Ascending aorta (tissue), 2 donors: ENCODE results near the gene MAGI1. TPM values are rescaled to one million over a fixed set of nuclear protein-coding genes. Genes with fewer than 3 reads are reported as not detected.
A peak's percentile ranks its signal among the peaks of the same experiment; 100 is the strongest.

Source experiments
- DNase-seq, 2 donors: peaks; one replicate each; pipeline ENCODE4 v3.0.0-alpha.2; 2019; ENCODE audit warnings: low spot score in 2 of 2
- H3K27ac ChIP-seq, 2 donors: fragments of 200-600 bp; sonication (generic); one replicate each; pipeline ENCODE4 v1.5.1; 2016 to 2017; ENCODE audit warnings: mild to moderate bottlenecking in 1 of 2
- H3K27me3 ChIP-seq: fragments of 200-600 bp; sonication (generic); one replicate; pipeline ENCODE4 v1.5.1; 2017
- H3K36me3 ChIP-seq, 2 donors: fragments of 200-600 bp; sonication (generic); one replicate each; pipeline ENCODE4 v1.5.1; 2016
- H3K4me1 ChIP-seq, 2 donors: fragments of 200-600 bp; sonication (generic); one replicate each; pipeline ENCODE4 v1.5.1; 2016 to 2017; ENCODE audit warnings: mild to moderate bottlenecking in 1 of 2
- H3K4me3 ChIP-seq, 2 donors: fragments of 200-600 bp; sonication (generic); one replicate each; pipeline ENCODE4 v1.5.1; 2016 to 2017; ENCODE audit warnings: mild to moderate bottlenecking in 1 of 2
- H3K9me3 ChIP-seq, 2 donors: fragments of 200-600 bp; sonication (generic); one replicate each; pipeline ENCODE4 v1.5.1; 2016
- intact Hi-C: fragments of 100-400 bp; cut with DNase I; formaldehyde crosslinking; loops from one replicate; pipeline ENCODE4 v1.15.1; 2023
- total RNA-seq: library from RNA; depleted of rRNA; stranded (reverse); fragments of >200 nt; gene quantifications from one replicate; pipeline ENCODE4 v1.1.0, GENCODE V29; 2016
- TF ChIP-seq, protein P1 (sequence below), 3 experiments: fragments of 200-600 bp in 2 of 3; fragments of 450-650 bp in 1 of 3; sonication (generic) in 2 of 3; IDR thresholded peaks; one replicate each; pipeline ENCODE4 v1.5.1; 2016 to 2019; ENCODE audit warnings: antibody characterized with exemption in 3 of 3, mild to moderate bottlenecking in 1 of 3, moderate library complexity in 1 of 3

Gene MAGI1
- total RNA-seq, 1 donor from 2014 or later: 28.4 TPM

DNA sequence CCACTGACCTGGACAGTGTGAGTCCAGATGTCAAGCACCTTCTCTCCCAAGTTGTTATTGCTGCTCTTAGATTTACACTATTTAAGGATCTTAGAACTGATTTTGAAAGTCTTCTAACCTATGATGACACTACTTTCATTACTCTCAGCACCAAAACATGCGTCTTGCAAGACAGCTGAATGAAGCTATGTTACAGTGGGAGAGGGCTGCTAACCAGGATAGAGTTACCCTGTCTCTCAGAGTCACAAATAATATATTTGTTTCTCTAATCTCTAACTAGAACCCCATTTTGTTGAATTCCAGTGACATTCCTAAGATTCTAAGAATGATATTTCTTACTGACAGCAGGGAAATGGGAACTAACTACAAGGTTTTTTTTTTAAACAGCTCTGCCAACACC, 455.5 kb downstream of the MAGI1 start:
- intact Hi-C loops: no loop called here
- H3K36me3 ChIP-seq: no peaks in the 10 kb centered on the region
- H3K9me3 ChIP-seq: no peaks in the 10 kb centered on the region
- TF ChIP-seq, protein P1, sequence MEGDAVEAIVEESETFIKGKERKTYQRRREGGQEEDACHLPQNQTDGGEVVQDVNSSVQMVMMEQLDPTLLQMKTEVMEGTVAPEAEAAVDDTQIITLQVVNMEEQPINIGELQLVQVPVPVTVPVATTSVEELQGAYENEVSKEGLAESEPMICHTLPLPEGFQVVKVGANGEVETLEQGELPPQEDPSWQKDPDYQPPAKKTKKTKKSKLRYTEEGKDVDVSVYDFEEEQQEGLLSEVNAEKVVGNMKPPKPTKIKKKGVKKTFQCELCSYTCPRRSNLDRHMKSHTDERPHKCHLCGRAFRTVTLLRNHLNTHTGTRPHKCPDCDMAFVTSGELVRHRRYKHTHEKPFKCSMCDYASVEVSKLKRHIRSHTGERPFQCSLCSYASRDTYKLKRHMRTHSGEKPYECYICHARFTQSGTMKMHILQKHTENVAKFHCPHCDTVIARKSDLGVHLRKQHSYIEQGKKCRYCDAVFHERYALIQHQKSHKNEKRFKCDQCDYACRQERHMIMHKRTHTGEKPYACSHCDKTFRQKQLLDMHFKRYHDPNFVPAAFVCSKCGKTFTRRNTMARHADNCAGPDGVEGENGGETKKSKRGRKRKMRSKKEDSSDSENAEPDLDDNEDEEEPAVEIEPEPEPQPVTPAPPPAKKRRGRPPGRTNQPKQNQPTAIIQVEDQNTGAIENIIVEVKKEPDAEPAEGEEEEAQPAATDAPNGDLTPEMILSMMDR (IDR thresholded peaks at IDR 0.05): no peak
- H3K27ac ChIP-seq: no peak overlapping the region
- peaks cover 4 to 7% of the 10 kb centered on the region in 2 donors for H3K4me1 ChIP-seq
- no peak for DNase-seq
- no peaks in the 10 kb centered on the region for H3K27me3 ChIP-seq
- H3K4me3 ChIP-seq: no peak overlapping the region

DNA sequence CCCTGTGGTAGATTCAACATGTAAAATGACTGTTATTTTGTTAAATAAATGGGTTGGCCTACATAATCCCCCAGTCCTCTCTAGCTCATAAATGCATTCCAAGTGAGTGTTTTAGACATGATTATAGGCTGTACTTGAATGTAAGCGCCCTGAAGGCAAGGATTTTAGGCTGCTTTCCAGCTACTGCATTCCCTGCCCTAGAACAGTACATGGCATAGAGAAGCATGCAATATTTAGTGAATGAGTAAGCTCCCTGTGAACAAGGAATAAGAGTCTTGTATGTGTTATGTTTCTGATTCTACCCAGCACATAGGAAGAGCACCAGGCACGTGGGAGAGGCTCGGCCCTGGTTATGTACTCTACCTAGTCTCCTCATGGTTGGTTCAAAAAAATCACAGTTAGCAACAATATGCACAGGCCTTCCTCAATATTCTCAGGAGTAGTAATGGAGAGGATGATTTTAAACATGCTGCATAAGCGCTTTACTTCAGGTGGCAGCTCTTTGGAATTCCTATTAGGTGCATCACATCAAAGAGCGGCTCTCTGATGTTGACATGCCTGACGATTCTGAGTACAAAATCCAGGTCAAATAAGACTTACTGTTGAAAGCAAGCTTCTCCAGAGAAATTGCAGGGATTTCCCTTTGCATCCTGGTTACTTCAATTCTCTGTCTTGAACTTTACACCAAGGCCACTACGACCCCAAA, 456.6 kb downstream of the MAGI1 start:
- no peaks in the 10 kb centered on the region for H3K9me3 ChIP-seq
- no peak overlapping the region for H3K27ac ChIP-seq
- TF ChIP-seq, protein P1 (IDR thresholded peaks at IDR 0.05): no peak
- DNase-seq: no peak
- H3K4me3 ChIP-seq: no peak overlapping the region
- H3K27me3 ChIP-seq: no peaks in the 10 kb centered on the region
- peaks cover 4 to 7% of the 10 kb centered on the region in 2 donors for H3K4me1 ChIP-seq
- intact Hi-C loops: no loop called here
- no peaks in the 10 kb centered on the region for H3K36me3 ChIP-seq

- DNase-seq: no peak
- Histone ChIP-seq H3K4me1 (peaks cover 6 to 10% of the 10 kb centered on the region in 2 donors), H3K27ac (no peak overlapping the region), H3K4me3 (no peak overlapping the region), H3K9me3 (no peaks in the 10 kb centered on the region), H3K36me3 (no peaks in the 10 kb centered on the region), H3K27me3 (no peaks in the 10 kb centered on the region)
- TF ChIP-seq, protein P1 (IDR thresholded peaks at IDR 0.05): no peak
- intact Hi-C loops: no loop called here
These were observed 457.4 kb downstream of the MAGI1 start for GRCh38 chr3:65581313-65581712.

DNA sequence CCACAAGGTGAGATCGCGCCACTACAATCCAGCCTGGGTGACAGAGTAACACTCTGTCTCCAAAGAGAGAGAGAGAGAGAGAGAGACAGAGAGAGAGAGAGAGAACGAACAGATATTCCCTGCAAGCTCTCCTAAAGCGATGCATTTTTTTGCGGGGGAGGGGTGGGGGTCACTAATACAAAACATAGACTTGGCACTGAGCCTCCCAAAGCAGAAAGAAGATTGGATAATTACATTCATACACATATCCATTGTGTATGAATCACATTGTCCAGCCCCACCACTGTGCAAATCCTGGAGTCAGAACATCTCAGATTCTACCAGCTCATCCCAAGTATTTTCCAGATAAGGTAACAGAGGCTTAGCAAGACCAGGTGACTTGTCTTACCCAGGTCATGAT, 459.9 kb downstream of the MAGI1 start:
- TF ChIP-seq, protein P1 (IDR thresholded peaks at IDR 0.05): no peak
- DNase-seq: no peak
- intact Hi-C loops: no loop called here
- Histone ChIP-seq H3K27ac (no peak overlapping the region), H3K36me3 (no peaks in the 10 kb centered on the region), H3K4me3 (no peak overlapping the region), H3K9me3 (no peaks in the 10 kb centered on the region), H3K27me3 (no peaks in the 10 kb centered on the region), H3K4me1 (peaks cover 6 to 9% of the 10 kb centered on the region in 2 donors)

DNA sequence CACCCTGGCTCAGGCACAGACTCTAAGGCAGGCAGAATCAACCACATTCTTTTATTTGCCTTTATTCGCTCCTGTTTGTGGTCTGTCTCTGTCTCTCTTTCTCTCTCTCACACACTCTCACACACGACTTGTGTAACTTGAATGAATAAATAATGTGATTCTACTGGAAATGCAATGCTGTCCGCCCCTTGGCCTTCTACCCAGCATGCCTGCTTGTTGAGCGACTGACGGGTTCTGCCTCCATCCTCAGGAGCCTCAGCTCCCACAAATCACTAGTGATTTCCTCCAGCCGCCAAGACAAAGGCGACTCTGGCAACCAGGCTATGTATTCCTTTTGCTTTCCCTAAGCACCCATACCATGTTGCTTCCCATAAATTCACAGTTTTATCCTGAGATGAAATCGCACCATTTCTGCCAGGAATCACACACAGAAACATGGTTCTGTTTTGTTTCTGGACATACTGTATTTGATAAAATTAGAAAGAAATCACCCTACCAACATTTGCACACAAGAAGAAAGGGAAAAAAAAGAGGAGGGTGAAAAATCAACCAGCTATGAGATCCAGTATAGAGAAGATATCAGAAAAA, 460.8 kb downstream of the MAGI1 start:
- peak overlapping the region in 1 of 2 donors; percentile 11 for H3K4me3 ChIP-seq
- TF ChIP-seq, protein P1 (IDR thresholded peaks at IDR 0.05): no peak
- intact Hi-C loops: no loop called here
- peaks cover 3 to 5% of the 10 kb centered on the region in 2 donors for H3K4me1 ChIP-seq
- no peaks in the 10 kb centered on the region for H3K36me3 ChIP-seq
- no peaks in the 10 kb centered on the region for H3K27me3 ChIP-seq
- DNase-seq: no peak
- peak overlapping the region; percentile 23 to 42 for H3K27ac ChIP-seq
- H3K9me3 ChIP-seq: no peaks in the 10 kb centered on the region
